ENCODE measurements around the gene GABRD.
A peak's percentile ranks its signal among the peaks of the same experiment; 100 is the strongest.

GABRD gene

GRCh38 chr1:1990222-1990621, 28.9 kb upstream of the GABRD start:
- TF ChIP-seq, protein P1, sequence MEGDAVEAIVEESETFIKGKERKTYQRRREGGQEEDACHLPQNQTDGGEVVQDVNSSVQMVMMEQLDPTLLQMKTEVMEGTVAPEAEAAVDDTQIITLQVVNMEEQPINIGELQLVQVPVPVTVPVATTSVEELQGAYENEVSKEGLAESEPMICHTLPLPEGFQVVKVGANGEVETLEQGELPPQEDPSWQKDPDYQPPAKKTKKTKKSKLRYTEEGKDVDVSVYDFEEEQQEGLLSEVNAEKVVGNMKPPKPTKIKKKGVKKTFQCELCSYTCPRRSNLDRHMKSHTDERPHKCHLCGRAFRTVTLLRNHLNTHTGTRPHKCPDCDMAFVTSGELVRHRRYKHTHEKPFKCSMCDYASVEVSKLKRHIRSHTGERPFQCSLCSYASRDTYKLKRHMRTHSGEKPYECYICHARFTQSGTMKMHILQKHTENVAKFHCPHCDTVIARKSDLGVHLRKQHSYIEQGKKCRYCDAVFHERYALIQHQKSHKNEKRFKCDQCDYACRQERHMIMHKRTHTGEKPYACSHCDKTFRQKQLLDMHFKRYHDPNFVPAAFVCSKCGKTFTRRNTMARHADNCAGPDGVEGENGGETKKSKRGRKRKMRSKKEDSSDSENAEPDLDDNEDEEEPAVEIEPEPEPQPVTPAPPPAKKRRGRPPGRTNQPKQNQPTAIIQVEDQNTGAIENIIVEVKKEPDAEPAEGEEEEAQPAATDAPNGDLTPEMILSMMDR (conservative IDR thresholded peaks at IDR 0.05; ENCODE audit: control insufficient read depth, insufficient read depth, low read depth, low read length): no peak
- peak; percentile 14 for DNase-seq (ENCODE audit: low read depth)
- H3K4me3 ChIP-seq (ENCODE audit: control insufficient read depth, low read depth, low read length): no peak overlapping the region

- TF ChIP-seq, protein P1 (conservative IDR thresholded peaks at IDR 0.05; ENCODE audit: control insufficient read depth, insufficient read depth, low read depth, low read length): no peak
- DNase-seq (ENCODE audit: low read depth): no peak
- H3K4me3 ChIP-seq (ENCODE audit: control insufficient read depth, low read depth, low read length): no peak overlapping the region
Measured at GRCh38 chr1:1994536-1994935, 24.6 kb upstream of the GABRD start.

DNA sequence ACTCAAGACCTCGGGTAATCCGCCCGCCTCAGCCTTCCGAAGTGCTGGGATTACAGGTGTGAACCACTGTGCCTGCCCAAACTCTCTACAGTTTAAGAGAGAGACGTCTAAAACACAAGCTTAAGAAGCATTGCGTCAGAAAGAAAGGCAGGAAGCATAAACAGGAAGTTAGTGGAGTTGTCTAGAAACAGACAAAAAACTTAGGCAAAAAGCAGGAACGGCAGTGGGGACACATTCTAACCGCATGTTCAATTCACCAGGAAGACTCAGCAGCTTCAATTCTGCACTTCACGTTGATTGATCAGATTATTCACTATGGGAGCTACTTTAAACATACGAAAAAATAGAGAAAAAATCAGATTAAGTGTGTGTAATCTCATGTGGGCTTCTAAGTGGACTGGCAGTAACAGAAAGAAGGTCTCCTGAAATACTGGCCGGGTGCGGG, 22.9 kb upstream of the GABRD start:
- no peak overlapping the region for H3K4me3 ChIP-seq (ENCODE audit: control insufficient read depth, low read depth, low read length)
- TF ChIP-seq, protein P1 (conservative IDR thresholded peaks at IDR 0.05; ENCODE audit: control insufficient read depth, insufficient read depth, low read depth, low read length): no peak
- no peak for DNase-seq (ENCODE audit: low read depth)

DNA sequence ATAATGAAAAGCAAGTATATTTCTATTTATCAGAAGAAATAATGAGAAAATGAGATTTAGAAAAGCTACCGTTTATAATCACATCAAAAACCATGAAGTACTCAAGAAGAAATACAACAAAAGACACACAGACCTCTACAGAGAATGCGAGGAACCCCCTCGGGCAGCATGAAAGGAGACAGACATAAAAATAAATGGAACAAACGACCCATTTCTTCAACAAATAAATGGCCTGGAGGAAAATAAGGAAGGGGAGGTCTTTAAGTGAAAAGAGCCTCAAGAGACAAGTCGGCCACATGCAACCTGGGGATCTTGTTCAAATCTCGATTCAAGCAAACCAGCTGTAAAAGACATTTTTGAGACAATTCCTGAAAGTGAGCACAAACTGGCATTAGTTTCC, 21.6 kb upstream of the GABRD start:
- no peak overlapping the region for H3K4me3 ChIP-seq (ENCODE audit: control insufficient read depth, low read depth, low read length)
- DNase-seq (ENCODE audit: low read depth): no peak
- TF ChIP-seq, protein P1 (conservative IDR thresholded peaks at IDR 0.05; ENCODE audit: control insufficient read depth, insufficient read depth, low read depth, low read length): no peak

DNA sequence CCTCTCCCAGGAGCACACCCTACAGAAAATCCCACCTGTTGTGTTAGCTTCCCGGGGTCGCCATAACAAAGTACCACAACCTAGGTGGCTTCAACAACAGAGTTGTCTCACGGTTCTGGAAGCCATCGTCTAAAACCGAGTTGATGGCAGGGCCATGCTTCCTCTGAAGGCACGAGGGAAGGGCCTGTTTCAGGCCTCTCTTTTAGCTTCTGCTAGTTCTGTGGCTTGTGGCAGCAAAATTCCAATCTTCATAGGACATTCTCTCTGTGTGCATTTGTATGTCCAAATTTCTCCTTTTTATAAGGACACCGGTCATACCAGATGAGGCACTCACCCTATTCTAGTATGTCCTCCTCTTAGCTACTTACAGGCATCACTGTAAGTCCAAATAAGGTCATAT, 18.7 kb upstream of the GABRD start:
- H3K4me3 ChIP-seq (ENCODE audit: control insufficient read depth, low read depth, low read length): no peak overlapping the region
- TF ChIP-seq, protein P1 (conservative IDR thresholded peaks at IDR 0.05; ENCODE audit: control insufficient read depth, insufficient read depth, low read depth, low read length): no peak
- DNase-seq (ENCODE audit: low read depth): no peak

DNA sequence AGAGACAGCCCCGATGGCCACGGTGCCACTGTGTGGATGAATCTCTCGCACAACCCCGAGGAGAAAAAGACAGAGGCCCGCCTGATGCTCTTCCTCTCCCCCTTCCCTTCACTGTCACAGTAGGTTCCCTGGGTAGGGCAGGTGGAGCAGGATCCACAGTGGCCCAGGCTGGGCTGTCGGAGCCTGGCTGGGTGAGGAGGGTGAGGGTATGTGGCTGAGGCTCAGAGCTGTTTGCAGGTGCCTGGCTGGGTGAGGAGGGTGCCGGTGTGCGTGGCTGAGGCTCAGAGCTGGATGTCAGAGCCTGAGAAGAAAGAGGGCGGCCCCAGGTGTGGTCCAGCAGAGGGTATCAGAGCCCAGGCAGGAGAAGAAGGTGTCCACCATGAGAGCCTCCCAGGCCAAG, 18.3 kb upstream of the GABRD start:
- H3K4me3 ChIP-seq (ENCODE audit: control insufficient read depth, low read depth, low read length): no peak overlapping the region
- no peak for DNase-seq (ENCODE audit: low read depth)
- TF ChIP-seq, protein P1 (conservative IDR thresholded peaks at IDR 0.05; ENCODE audit: control insufficient read depth, insufficient read depth, low read depth, low read length): no peak

DNA sequence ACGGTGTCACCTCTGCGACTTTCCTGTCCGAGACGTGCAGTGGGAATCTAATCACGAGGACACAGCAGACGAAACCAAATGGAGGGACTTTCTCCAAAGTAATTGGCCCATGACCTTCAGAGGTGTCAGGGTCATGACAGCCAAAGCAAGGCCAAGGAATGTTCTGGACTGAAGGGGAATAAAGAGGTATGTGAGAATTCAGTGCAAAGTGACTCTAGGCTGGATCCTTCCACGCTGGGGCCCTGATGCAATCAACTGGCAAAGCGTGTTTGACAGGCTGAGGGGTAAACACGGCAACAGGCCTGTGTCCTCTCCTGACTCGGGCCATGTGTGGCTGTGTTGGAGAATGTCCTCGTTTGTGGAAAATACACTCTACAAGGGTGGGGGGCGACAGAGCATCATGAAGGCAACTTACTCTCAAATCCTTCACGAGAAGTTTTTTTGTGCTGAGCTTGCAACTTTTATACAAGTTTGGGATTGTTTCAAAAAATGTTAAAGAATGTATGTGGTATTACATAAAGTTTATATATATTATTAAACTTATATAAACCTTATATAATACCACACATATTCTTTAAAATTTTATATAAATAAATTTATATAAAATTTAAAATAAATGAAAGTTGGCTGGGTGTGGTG, 17.3 kb upstream of the GABRD start:
- DNase-seq (ENCODE audit: low read depth): no peak

More for the DNA sequence above, 17.3 kb upstream of the GABRD start:
- no peak overlapping the region for H3K4me3 ChIP-seq (ENCODE audit: control insufficient read depth, low read depth, low read length)
- TF ChIP-seq, protein P1 (conservative IDR thresholded peaks at IDR 0.05; ENCODE audit: control insufficient read depth, insufficient read depth, low read depth, low read length): no peak
